ENCODE measurements around the gene MAP3K10.
"Not testable (repeated sequence)": the region's sequence is repeated elsewhere in the genome, so short reads cannot be mapped to it uniquely, and the experiment has no call there.

MAP3K10 gene

GRCh38 chr19:40159744-40160143, 31.5 kb upstream of the MAP3K10 start:
- Histone ChIP-seq H3K9me3 (no peaks in the 10 kb centered on the region), H3K4me3 (no peak overlapping the region), H3K27me3 (ENCODE audit: low read depth) (no peaks in the 10 kb centered on the region), H3K36me3 (replicated peaks) (no peaks in the 10 kb centered on the region), H3K4me1 (no peaks in the 10 kb centered on the region)
- in situ Hi-C loops (cut with MboI; ENCODE audit: low sequenced_read_pairs): no loop called here
- no peak for DNase-seq (ENCODE audit: low spot score in 2 of 2)

GRCh38 chr19:40162104-40162503, 29.1 kb upstream of the MAP3K10 start:
- H3K9me3 ChIP-seq: no peaks in the 10 kb centered on the region
- no peaks in the 10 kb centered on the region for H3K27me3 ChIP-seq (ENCODE audit: low read depth)
- no peak for DNase-seq (ENCODE audit: low spot score in 2 of 2)
- no peak overlapping the region for H3K4me3 ChIP-seq
- H3K36me3 ChIP-seq (replicated peaks): no peaks in the 10 kb centered on the region
- no peaks in the 10 kb centered on the region for H3K4me1 ChIP-seq
- in situ Hi-C loops (cut with MboI; ENCODE audit: low sequenced_read_pairs): no loop called here

GRCh38 chr19:40163541-40164129, 27.6 kb upstream of the MAP3K10 start:
- Histone ChIP-seq H3K27me3 (ENCODE audit: low read depth) (no peaks in the 10 kb centered on the region), H3K36me3 (replicated peaks) (no peaks in the 10 kb centered on the region), H3K9me3 (no peaks in the 10 kb centered on the region), H3K4me1 (no peaks in the 10 kb centered on the region), H3K4me3 (no peak overlapping the region)
- in situ Hi-C loops (cut with MboI; ENCODE audit: low sequenced_read_pairs): no loop called here
- no peak for DNase-seq (ENCODE audit: low spot score in 2 of 2)

- Histone ChIP-seq H3K9me3 (no peaks in the 10 kb centered on the region), H3K36me3 (replicated peaks) (no peaks in the 10 kb centered on the region), H3K4me3 (no peak overlapping the region), H3K4me1 (no peaks in the 10 kb centered on the region), H3K27me3 (ENCODE audit: low read depth) (no peaks in the 10 kb centered on the region)
- in situ Hi-C loops (cut with MboI; ENCODE audit: low sequenced_read_pairs): no loop called here
- peak; percentile 25 to 84 for DNase-seq (ENCODE audit: low spot score in 2 of 2)
Measured at GRCh38 chr19:40165362-40165937, 25.8 kb upstream of the MAP3K10 start.

- H3K4me1 ChIP-seq; in situ Hi-C loops (cut with MboI; ENCODE audit: low sequenced_read_pairs); H3K36me3 ChIP-seq (replicated peaks); H3K4me3 ChIP-seq; H3K9me3 ChIP-seq; DNase-seq (ENCODE audit: low spot score in 2 of 2); H3K27me3 ChIP-seq (ENCODE audit: low read depth): not testable (repeated sequence)
Measured at GRCh38 chr19:40169482-40170302, 21.5 kb upstream of the MAP3K10 start.

GRCh38 chr19:40170303-40170989, 20.8 kb upstream of the MAP3K10 start:
- DNase-seq (ENCODE audit: low spot score in 2 of 2); H3K9me3 ChIP-seq; in situ Hi-C loops (cut with MboI; ENCODE audit: low sequenced_read_pairs); H3K36me3 ChIP-seq (replicated peaks); H3K4me1 ChIP-seq; H3K27me3 ChIP-seq (ENCODE audit: low read depth); H3K4me3 ChIP-seq: not testable (repeated sequence)

GRCh38 chr19:40171293-40171692, 19.9 kb upstream of the MAP3K10 start:
- H3K9me3 ChIP-seq; H3K27me3 ChIP-seq (ENCODE audit: low read depth); H3K4me3 ChIP-seq; H3K36me3 ChIP-seq (replicated peaks); DNase-seq (ENCODE audit: low spot score in 2 of 2); H3K4me1 ChIP-seq; in situ Hi-C loops (cut with MboI; ENCODE audit: low sequenced_read_pairs): not testable (repeated sequence)

- H3K9me3 ChIP-seq: no peaks in the 10 kb centered on the region; the same call in 1 of the 2 replicates
- in situ Hi-C loops (cut with MboI; ENCODE audit: low sequenced_read_pairs): no loop called here
- H3K36me3 ChIP-seq (replicated peaks): no peaks in the 10 kb centered on the region
- no peak overlapping the region for H3K4me3 ChIP-seq
- H3K4me1 ChIP-seq: no peaks in the 10 kb centered on the region
- DNase-seq (ENCODE audit: low spot score in 2 of 2): no peak
- no peaks in the 10 kb centered on the region for H3K27me3 ChIP-seq (ENCODE audit: low read depth)
Measured at GRCh38 chr19:40174092-40174491, 17.1 kb upstream of the MAP3K10 start.

GRCh38 chr19:40175820-40176219, 15.4 kb upstream of the MAP3K10 start:
- in situ Hi-C loops (cut with MboI; ENCODE audit: low sequenced_read_pairs): no loop called here

GRCh38 chr19:40177286-40178070, 13.7 kb upstream of the MAP3K10 start:
- Histone ChIP-seq H3K4me1 (no peaks in the 10 kb centered on the region), H3K4me3 (no peak overlapping the region), H3K9me3 (no peaks in the 10 kb centered on the region; the same call in 1 of the 2 replicates), H3K27me3 (ENCODE audit: low read depth) (no peaks in the 10 kb centered on the region), H3K36me3 (replicated peaks) (no peaks in the 10 kb centered on the region)
- DNase-seq (ENCODE audit: low spot score in 2 of 2): no peak
- in situ Hi-C loops (cut with MboI; ENCODE audit: low sequenced_read_pairs): no loop called here

More at GRCh38 chr19:40175820-40176219, 15.4 kb upstream of the MAP3K10 start:
- no peaks in the 10 kb centered on the region for H3K27me3 ChIP-seq (ENCODE audit: low read depth)
- no peak for DNase-seq (ENCODE audit: low spot score in 2 of 2)
- H3K4me3 ChIP-seq: no peak overlapping the region
- no peaks in the 10 kb centered on the region for H3K4me1 ChIP-seq
- no peaks in the 10 kb centered on the region; the same call in 1 of the 2 replicates for H3K9me3 ChIP-seq
- H3K36me3 ChIP-seq (replicated peaks): no peaks in the 10 kb centered on the region

GRCh38 chr19:40178756-40179155, 12.5 kb upstream of the MAP3K10 start:
- no peaks in the 10 kb centered on the region; the same call in 1 of the 2 replicates for H3K9me3 ChIP-seq
- DNase-seq (ENCODE audit: low spot score in 2 of 2): no peak
- no peaks in the 10 kb centered on the region for H3K27me3 ChIP-seq (ENCODE audit: low read depth)
- no peaks in the 10 kb centered on the region for H3K4me1 ChIP-seq
- no peaks in the 10 kb centered on the region for H3K36me3 ChIP-seq (replicated peaks)
- H3K4me3 ChIP-seq: no peak overlapping the region
- in situ Hi-C loops (cut with MboI; ENCODE audit: low sequenced_read_pairs): no loop called here

- in situ Hi-C loops (cut with MboI; ENCODE audit: low sequenced_read_pairs): no loop called here
- H3K4me3 ChIP-seq: no peak overlapping the region
- H3K9me3 ChIP-seq: no peaks in the 10 kb centered on the region
- H3K27me3 ChIP-seq (ENCODE audit: low read depth): no peaks in the 10 kb centered on the region
- H3K4me1 ChIP-seq: no peaks in the 10 kb centered on the region
- no peaks in the 10 kb centered on the region for H3K36me3 ChIP-seq (replicated peaks)
- no peak for DNase-seq (ENCODE audit: low spot score in 2 of 2)
Measured at GRCh38 chr19:40184273-40184672, 7.0 kb upstream of the MAP3K10 start.

Data from HAP-1 (cell line).